SK-N-SH (cell line): ENCODE results near the gene TENT4A.

Experiments used
- CTCF ChIP-seq: fragments of 200-600 bp; sonication (generic); IDR thresholded peaks from 2 replicates; pipeline ENCODE4 v1.6.1; 2017; ENCODE audit warnings: antibody characterized with exemption, mild to moderate bottlenecking, moderate library complexity
- EZH2phosphoT487 ChIP-seq: fragments of 200-600 bp; sonication (generic); IDR thresholded peaks from 2 replicates; pipeline ENCODE4 v1.6.1; 2017; ENCODE audit warnings: low read depth, mixed run types, mild to moderate bottlenecking, antibody characterized with exemption, moderate library complexity, borderline replicate concordance
- FOSL2 ChIP-seq: IDR thresholded peaks from 2 replicates; pipeline ENCODE4 v1.4.0; 2012; ENCODE audit warnings: low read depth, mild to moderate bottlenecking, moderate library complexity, borderline replicate concordance
- GATA2 ChIP-seq: sonication (generic); formaldehyde crosslinking; IDR thresholded peaks from 2 replicates; pipeline ENCODE4 v1.5.0; 2020; ENCODE audit warnings: mild to moderate bottlenecking, missing genetic modification reagents
- MAX ChIP-seq: IDR thresholded peaks from 2 replicates; pipeline ENCODE4 v1.4.0; 2012; ENCODE audit warnings: low read depth
- POLR2AphosphoS5 ChIP-seq: IDR thresholded peaks from 2 replicates; pipeline ENCODE4 v1.6.1; 2012; ENCODE audit warnings: low read depth, low read length
- RAD21 ChIP-seq: IDR thresholded peaks from 2 replicates; pipeline ENCODE4 v1.6.1; 2012; ENCODE audit warnings: mild to moderate bottlenecking, low read length
- RFX5 ChIP-seq: IDR thresholded peaks from 2 replicates; pipeline ENCODE4 v1.6.1; 2012; ENCODE audit warnings: mild to moderate bottlenecking, improper control_type of control experiment, low read length
- YY1 ChIP-seq: IDR thresholded peaks from 2 replicates; pipeline ENCODE4 v1.4.0; 2012; ENCODE audit warnings: low read depth, mild to moderate bottlenecking

DNA sequence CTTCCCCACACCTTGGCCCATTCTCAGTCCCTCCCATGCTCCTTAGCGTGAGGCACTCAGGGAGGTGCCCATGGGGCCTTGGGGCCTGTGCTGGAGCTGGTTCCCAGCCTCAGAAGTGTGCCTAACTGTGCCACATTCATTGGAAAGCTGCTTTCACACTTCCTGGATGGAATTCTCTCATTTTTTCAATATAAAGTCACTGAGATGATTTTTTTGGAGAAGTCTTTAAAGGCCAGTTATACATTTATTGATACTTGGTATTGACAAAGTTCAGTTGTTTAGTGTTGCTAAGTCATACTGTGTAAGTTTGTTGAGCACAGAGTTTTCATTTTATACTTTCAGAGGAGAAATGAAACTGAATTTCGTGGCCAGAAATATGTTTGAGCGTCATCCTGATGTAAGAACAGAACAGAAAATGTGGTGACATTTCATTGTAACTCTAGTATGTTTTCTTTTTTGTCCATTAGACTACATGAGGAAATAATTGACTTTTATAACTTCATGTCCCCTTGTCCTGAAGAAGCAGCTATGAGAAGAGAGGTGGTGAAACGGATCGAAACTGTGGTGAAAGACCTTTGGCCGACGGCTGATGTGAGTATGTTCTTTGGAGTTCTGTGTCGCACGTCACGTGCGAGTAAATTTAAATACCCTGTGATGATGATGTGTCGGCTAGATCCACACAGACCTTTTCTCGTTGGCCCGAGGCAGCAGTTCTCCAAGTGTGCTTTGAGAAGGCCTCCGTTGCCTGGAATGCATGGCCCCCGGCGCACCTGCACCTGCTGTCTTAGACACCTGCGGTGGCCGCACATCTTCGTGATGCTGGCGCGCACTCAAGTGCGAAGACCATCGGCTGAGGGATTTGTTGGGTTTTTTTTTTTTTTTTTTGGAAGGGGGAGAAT, 24.1 kb downstream of the TENT4A start:
- TF ChIP-seq RAD21: no peak
- TF ChIP-seq POLR2AphosphoS5: no peak
- no peak for TF ChIP-seq CTCF
- no peak for TF ChIP-seq GATA2 (CRISPR knock-in tag)
- TF ChIP-seq EZH2phosphoT487: no peak
- TF ChIP-seq RFX5: no peak
- TF ChIP-seq YY1: no peak
- TF ChIP-seq FOSL2: no peak
- TF ChIP-seq MAX: no peak
